Keratinocyte (primary cell): ENCODE results near the gene TBK1. TPM values are rescaled to one million over a fixed set of nuclear protein-coding genes. Genes with fewer than 3 reads are reported as not detected.

Source experiments
- DNase-seq: peaks from one replicate; pipeline ENCODE4 v3.0.0-alpha.2; 2011; ENCODE audit warnings: low read depth, missing footprints, low spot score
- FAIRE-seq: peaks from 2 replicates; lab custom pipeline; 2011; peaks lifted over from hg19 to GRCh38; lab: Jason Lieb, UNC
- H2AFZ ChIP-seq: 2 replicates; pipeline ENCODE4 v1.6.0; 2012; ENCODE audit warnings: low read length, control low read depth, inconsistent platforms; ENCODE audit not compliant: control insufficient read depth
- H3K27ac ChIP-seq: 2 replicates; pipeline ENCODE4 v1.5.1; 2011; ENCODE audit warnings: low read length; ENCODE audit not compliant: control insufficient read depth, insufficient read depth
- H3K27me3 ChIP-seq: 3 replicates; pipeline ENCODE4 v1.6.0; 2011; ENCODE audit warnings: low read length; ENCODE audit not compliant: control insufficient read depth, insufficient read depth; ENCODE audit errors: extremely low read depth
- H3K36me3 ChIP-seq, 2 experiments: 2 replicates in 1 of 2; 3 replicates in 1 of 2; pipeline ENCODE4 v1.5.1; 2011; ENCODE audit warnings: low read length in 2 of 2, mild to moderate bottlenecking in 1 of 2; ENCODE audit not compliant: control insufficient read depth in 2 of 2, insufficient read depth in 2 of 2; ENCODE audit errors: extremely low read depth in 1 of 2
- H3K4me1 ChIP-seq: 3 replicates; pipeline ENCODE4 v1.5.1; 2011; ENCODE audit warnings: low read length; ENCODE audit not compliant: control insufficient read depth, insufficient read depth; ENCODE audit errors: extremely low read depth
- H3K4me2 ChIP-seq: 3 replicates; pipeline ENCODE4 v1.6.0; 2011; ENCODE audit warnings: low read depth, low read length; ENCODE audit not compliant: control insufficient read depth, insufficient read depth; ENCODE audit errors: extremely low read depth
- H3K4me3 ChIP-seq, 3 experiments: fragments of 200-600 bp in 1 of 3; sonication (generic) in 1 of 3; 2 replicates in 2 of 3; 3 replicates in 1 of 3; pipeline ENCODE4 v1.5.1; 2011 to 2016; ENCODE audit warnings: low read length in 3 of 3, mild to moderate bottlenecking in 3 of 3, control low read depth in 2 of 3, inconsistent platforms in 1 of 3, low read depth in 1 of 3, mixed read lengths in 1 of 3, mixed run types in 1 of 3, moderate library complexity in 1 of 3; ENCODE audit not compliant: control insufficient read depth in 2 of 3, insufficient read depth in 2 of 3; ENCODE audit errors: extremely low read depth in 1 of 3
- H3K79me2 ChIP-seq: 2 replicates; pipeline ENCODE4 v1.6.0; 2012; ENCODE audit warnings: low read length; ENCODE audit not compliant: control insufficient read depth, insufficient read depth
- H3K9ac ChIP-seq: 3 replicates; pipeline ENCODE4 v1.6.0; 2011; ENCODE audit warnings: low read length; ENCODE audit not compliant: control insufficient read depth, insufficient read depth; ENCODE audit errors: extremely low read depth
- H3K9me1 ChIP-seq: 3 replicates; pipeline ENCODE4 v1.6.0; 2011; ENCODE audit warnings: low read length; ENCODE audit not compliant: control insufficient read depth, insufficient read depth; ENCODE audit errors: extremely low read depth
- H3K9me3 ChIP-seq: 2 replicates; pipeline ENCODE4 v1.5.1; 2012; ENCODE audit warnings: low read depth, low read length; ENCODE audit not compliant: control insufficient read depth
- H4K20me1 ChIP-seq: 3 replicates; pipeline ENCODE4 v1.6.0; 2011; ENCODE audit warnings: low read length; ENCODE audit not compliant: control insufficient read depth, insufficient read depth; ENCODE audit errors: extremely low read depth
- CTCF ChIP-seq, 3 experiments: IDR thresholded peaks in 1 of 3; conservative IDR thresholded peaks in 1 of 3; optimal IDR thresholded peaks in 1 of 3; 2 replicates in 2 of 3; 3 replicates in 1 of 3; pipeline versions ENCODE3 to v1.5.1; 2011; ENCODE audit warnings: low read length in 3 of 3, mild to moderate bottlenecking in 3 of 3, moderate library complexity in 2 of 3, control low read depth in 1 of 3, inconsistent platforms in 1 of 3; ENCODE audit not compliant: insufficient read depth in 2 of 3; ENCODE audit errors: extremely low read depth in 1 of 3
- EZH2 ChIP-seq: IDR thresholded peaks from one replicate; pipeline ENCODE4 v1.6.1; 2012; ENCODE audit warnings: inconsistent platforms, mild to moderate bottlenecking, low read length, moderate library complexity
- dilution Hi-C: fragments of 300-500 bp; cut with MboI; formaldehyde crosslinking; loops from one replicate; pipeline ENCODE4 v1.7.0; 2020; ENCODE audit warnings: low sequenced_read_pairs; ENCODE audit not compliant: extremely low pct_ligation_motif_present
- polyA plus RNA-seq, 5 experiments: library from polyadenylated mRNA; depleted of rRNA in 3 of 5; stranded (reverse) in 3 of 5; stranded (forward) in 1 of 5; unstranded in 1 of 5; fragments of >200 nt; gene quantifications; 1 replicate in 1 of 5; 2 replicates in 3 of 5; 3 replicates in 1 of 5; pipeline versions ENCODE4 v1.2.1 to v1.2.3, GENCODE V29; 2011 to 2012; ENCODE audit warnings: missing spikeins in 2 of 5, low read depth in 1 of 5, low replicate concordance in 1 of 5

The TBK1 gene
- polyA plus RNA-seq, 1 donor (not counting 4 experiments of a cell fraction or from before 2014, with no cell fraction given): 19.1 TPM

GRCh38 chr12:64403707-64404469, 48.0 kb upstream of the TBK1 start, which contains the start of gene XPOT:
Gene XPOT, plus strand, starts transcription at chr12:64404392. Its CDS starts 5,644 bp downstream, at chr12:64410036.
- no peaks in the 10 kb centered on the region for H4K20me1 ChIP-seq
- H3K4me1 ChIP-seq: peaks cover 13% of the 10 kb centered on the region
- H2AFZ ChIP-seq: peak within 1 kb of the TSS; percentile 86
- dilution Hi-C loops: no loop called here
- peak within 1 kb of the TSS; percentile 83 to 99 (median 98) for H3K4me3 ChIP-seq
- H3K9me3 ChIP-seq: no peaks in the 10 kb centered on the region
- peak within 1 kb of the TSS; percentile 99 for H3K9ac ChIP-seq
- H3K79me2 ChIP-seq: peaks cover 44% of the 10 kb centered on the region
- peak within 1 kb of the TSS; percentile 97 for H3K27ac ChIP-seq
- no peaks in the 10 kb centered on the region for H3K27me3 ChIP-seq
- no peaks in the 10 kb centered on the region for H3K36me3 ChIP-seq
- peak; percentile 83 for DNase-seq
- H3K4me2 ChIP-seq: peak within 1 kb of the TSS; percentile 85
- TF ChIP-seq EZH2: no peak
- TF ChIP-seq CTCF (optimal IDR thresholded peaks at IDR 0.05 in 1 of 3, IDR thresholded peaks at IDR 0.05 in 1 of 3, conservative IDR thresholded peaks at IDR 0.05 in 1 of 3; ENCODE audit: extremely low read depth in 1 of 3, insufficient read depth in 2 of 3, low read length in 3 of 3): no peak
- FAIRE-seq: no peak
- H3K9me1 ChIP-seq: no peaks in the 10 kb centered on the region

- peak overlapping the region; percentile 83 to 99 (median 98) for H3K4me3 ChIP-seq
- H3K9me3 ChIP-seq: no peaks in the 10 kb centered on the region
- peak overlapping the region; percentile 86 for H2AFZ ChIP-seq
- peaks cover 12% of the 10 kb centered on the region for H3K4me1 ChIP-seq
- no peaks in the 10 kb centered on the region for H3K9me1 ChIP-seq
- no peaks in the 10 kb centered on the region for H3K36me3 ChIP-seq
- FAIRE-seq (no peak), DNase-seq (no peak)
- H3K9ac ChIP-seq: peak overlapping the region; percentile 99
- dilution Hi-C loops: no loop called here
- TF ChIP-seq EZH2: no peak
- no peak for TF ChIP-seq CTCF (optimal IDR thresholded peaks at IDR 0.05 in 1 of 3, IDR thresholded peaks at IDR 0.05 in 1 of 3, conservative IDR thresholded peaks at IDR 0.05 in 1 of 3; ENCODE audit: extremely low read depth in 1 of 3, insufficient read depth in 2 of 3, low read length in 3 of 3)
- H3K4me2 ChIP-seq: peak overlapping the region; percentile 85
- H3K27ac ChIP-seq: peak overlapping the region; percentile 97
- no peaks in the 10 kb centered on the region for H4K20me1 ChIP-seq
- peaks cover 46% of the 10 kb centered on the region for H3K79me2 ChIP-seq
- H3K27me3 ChIP-seq: no peaks in the 10 kb centered on the region
Measured at GRCh38 chr12:64404470-64405256, 47.3 kb upstream of the TBK1 start.
